OCI-LY1 (cell line): ENCODE measurements around the gene EFHC2.

Experiments used
- H2AFZ ChIP-seq: fragments of 200-600 bp; sonication (generic), shearing (Covaris generic); 2 replicates; pipeline ENCODE4 v1.6.0; 2014; ENCODE audit warnings: antibody characterized with exemption, mild to moderate bottlenecking, low read length
- H3F3A ChIP-seq: fragments of 200-600 bp; sonication (generic), shearing (Covaris generic); 2 replicates; pipeline ENCODE4 v1.6.0; 2014; ENCODE audit warnings: mild to moderate bottlenecking, antibody characterized with exemption, low read length, moderate library complexity; ENCODE audit not compliant: insufficient read depth
- H3K27ac ChIP-seq: fragments of 200-600 bp; sonication (generic); 2 replicates; pipeline ENCODE4 v1.5.1; 2014; ENCODE audit warnings: low read length, mixed run types, mild to moderate bottlenecking, low read depth; ENCODE audit not compliant: poor library complexity, severe bottlenecking
- H3K27me3 ChIP-seq: fragments of 200-600 bp; sonication (generic); 2 replicates; pipeline ENCODE4 v1.6.0; 2014; ENCODE audit warnings: antibody characterized with exemption, mild to moderate bottlenecking, low read length, moderate library complexity; ENCODE audit not compliant: insufficient read depth
- H3K36me3 ChIP-seq: fragments of 200-600 bp; sonication (generic); 2 replicates; pipeline ENCODE4 v1.6.1; 2014; ENCODE audit warnings: mild to moderate bottlenecking, antibody characterized with exemption, low read length, moderate library complexity, mixed read lengths; ENCODE audit not compliant: insufficient read depth
- H3K4me1 ChIP-seq: fragments of 200-600 bp; sonication (generic); 2 replicates; pipeline ENCODE4 v1.5.1; 2014; ENCODE audit warnings: mild to moderate bottlenecking, low read length, moderate library complexity; ENCODE audit not compliant: insufficient read depth, severe bottlenecking
- H3K4me2 ChIP-seq: fragments of 200-600 bp; sonication (generic), shearing (Covaris generic); 2 replicates; pipeline ENCODE4 v1.6.1; 2014; ENCODE audit warnings: low read length
- H3K4me3 ChIP-seq: fragments of 200-600 bp; sonication (generic); 2 replicates; pipeline ENCODE4 v1.5.1; 2014; ENCODE audit warnings: low read length, low read depth, mild to moderate bottlenecking, mixed read lengths; ENCODE audit not compliant: poor library complexity, severe bottlenecking
- H3K79me2 ChIP-seq: fragments of 200-600 bp; shearing (Covaris generic); 2 replicates; pipeline ENCODE4 v1.6.1; 2016; ENCODE audit warnings: mixed run types, low read length, mixed read lengths; ENCODE audit not compliant: insufficient read depth
- H3K9ac ChIP-seq: fragments of 200-600 bp; sonication (generic), shearing (Covaris generic); 2 replicates; pipeline ENCODE4 v1.6.1; 2014; ENCODE audit warnings: mild to moderate bottlenecking, low read length, mixed read lengths
- H3K9me2 ChIP-seq: fragments of 200-600 bp; sonication (generic), shearing (Covaris generic); 2 replicates; pipeline ENCODE4 v1.6.1; 2014; ENCODE audit warnings: low read depth, mild to moderate bottlenecking, low read length, mixed read lengths
- H3K9me3 ChIP-seq: fragments of 200-600 bp; shearing (Covaris generic); 2 replicates; pipeline ENCODE4 v1.6.1; 2014; ENCODE audit warnings: low read length, mixed read lengths
- H4K20me1 ChIP-seq: fragments of 200-600 bp; sonication (generic), shearing (Covaris generic); 2 replicates; pipeline ENCODE4 v1.6.0; 2016; ENCODE audit warnings: mild to moderate bottlenecking, low read length; ENCODE audit not compliant: insufficient read depth
- EZH2 ChIP-seq: fragments of 200-600 bp; sonication (generic), shearing (Covaris generic); IDR thresholded peaks from 2 replicates; pipeline ENCODE4 v1.8.0; 2017; ENCODE audit warnings: borderline replicate concordance, mixed run types, mild to moderate bottlenecking, antibody characterized with exemption, low read length, moderate library complexity, mixed read lengths
- TF ChIP-seq, protein P1 (sequence below): fragments of 200-600 bp; sonication (generic), shearing (Covaris generic); IDR thresholded peaks from 2 replicates; pipeline ENCODE4 v1.5.1; 2017; ENCODE audit warnings: mild to moderate bottlenecking, antibody characterized with exemption, low read length, moderate library complexity, mixed read lengths

Gene EFHC2

DNA sequence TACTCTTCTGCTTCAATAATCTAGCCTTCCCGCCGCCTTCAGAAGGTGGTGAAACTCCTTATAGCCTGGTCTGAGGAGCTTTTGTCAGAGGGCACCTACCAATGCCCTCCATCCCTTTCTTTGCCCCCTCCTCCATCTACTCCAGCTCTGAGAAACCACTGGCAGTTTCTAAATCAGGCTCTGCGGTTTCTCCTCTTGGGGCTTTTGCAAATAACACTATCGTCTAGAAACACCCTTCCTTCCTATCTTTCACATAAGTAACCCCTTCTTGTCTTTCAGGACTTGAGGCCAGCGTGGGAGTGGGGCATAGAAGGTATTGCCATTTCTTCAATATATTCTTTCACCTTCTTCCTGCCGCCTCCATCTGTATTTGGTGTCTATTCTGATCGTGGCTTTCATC is 1.2 kb upstream of the EFHC2 start:
- no peak overlapping the region for H3K9ac ChIP-seq
- no peaks in the 10 kb centered on the region for H4K20me1 ChIP-seq
- H3K9me2 ChIP-seq: no peaks in the 10 kb centered on the region
- no peak overlapping the region for H3K27ac ChIP-seq
- H3K4me3 ChIP-seq: no peak overlapping the region
- H3K27me3 ChIP-seq: no peaks in the 10 kb centered on the region
- H3K36me3 ChIP-seq: no peaks in the 10 kb centered on the region
- no peaks in the 10 kb centered on the region for H3K79me2 ChIP-seq
- TF ChIP-seq EZH2: no peak
- no peaks in the 10 kb centered on the region for H3K4me1 ChIP-seq
- H2AFZ ChIP-seq: no peak overlapping the region
- no peaks in the 10 kb centered on the region for H3K9me3 ChIP-seq
- H3F3A ChIP-seq: no peaks in the 10 kb centered on the region
- no peak overlapping the region for H3K4me2 ChIP-seq

- Histone ChIP-seq H3K9me2 (no peaks in the 10 kb centered on the region), H3K9me3 (no peaks in the 10 kb centered on the region), H3K27me3 (no peaks in the 10 kb centered on the region), H3F3A (no peaks in the 10 kb centered on the region), H3K79me2 (no peaks in the 10 kb centered on the region), H3K9ac (no peak overlapping the region), H3K4me1 (no peaks in the 10 kb centered on the region), H3K4me2 (no peak overlapping the region), H4K20me1 (no peaks in the 10 kb centered on the region), H2AFZ (no peak overlapping the region), H3K36me3 (no peaks in the 10 kb centered on the region), H3K4me3 (no peak overlapping the region), H3K27ac (no peak overlapping the region)
- no peak for TF ChIP-seq EZH2
These were observed 722 bp upstream of the EFHC2 start for GRCh38 chrX:44344194-44344593.

- H4K20me1 ChIP-seq: no peaks in the 10 kb centered on the region
- no peaks in the 10 kb centered on the region for H3K4me1 ChIP-seq
- H3K9ac ChIP-seq: no peak overlapping the region
- H3K4me2 ChIP-seq: no peak overlapping the region
- H3K9me2 ChIP-seq: no peaks in the 10 kb centered on the region
- no peaks in the 10 kb centered on the region for H3F3A ChIP-seq
- no peaks in the 10 kb centered on the region for H3K36me3 ChIP-seq
- no peak overlapping the region for H2AFZ ChIP-seq
- no peak for TF ChIP-seq EZH2
- TF ChIP-seq, protein P1, sequence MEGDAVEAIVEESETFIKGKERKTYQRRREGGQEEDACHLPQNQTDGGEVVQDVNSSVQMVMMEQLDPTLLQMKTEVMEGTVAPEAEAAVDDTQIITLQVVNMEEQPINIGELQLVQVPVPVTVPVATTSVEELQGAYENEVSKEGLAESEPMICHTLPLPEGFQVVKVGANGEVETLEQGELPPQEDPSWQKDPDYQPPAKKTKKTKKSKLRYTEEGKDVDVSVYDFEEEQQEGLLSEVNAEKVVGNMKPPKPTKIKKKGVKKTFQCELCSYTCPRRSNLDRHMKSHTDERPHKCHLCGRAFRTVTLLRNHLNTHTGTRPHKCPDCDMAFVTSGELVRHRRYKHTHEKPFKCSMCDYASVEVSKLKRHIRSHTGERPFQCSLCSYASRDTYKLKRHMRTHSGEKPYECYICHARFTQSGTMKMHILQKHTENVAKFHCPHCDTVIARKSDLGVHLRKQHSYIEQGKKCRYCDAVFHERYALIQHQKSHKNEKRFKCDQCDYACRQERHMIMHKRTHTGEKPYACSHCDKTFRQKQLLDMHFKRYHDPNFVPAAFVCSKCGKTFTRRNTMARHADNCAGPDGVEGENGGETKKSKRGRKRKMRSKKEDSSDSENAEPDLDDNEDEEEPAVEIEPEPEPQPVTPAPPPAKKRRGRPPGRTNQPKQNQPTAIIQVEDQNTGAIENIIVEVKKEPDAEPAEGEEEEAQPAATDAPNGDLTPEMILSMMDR: no peak
- no peaks in the 10 kb centered on the region for H3K27me3 ChIP-seq
- no peaks in the 10 kb centered on the region for H3K79me2 ChIP-seq
- no peak overlapping the region for H3K27ac ChIP-seq
- no peak overlapping the region for H3K4me3 ChIP-seq
- no peaks in the 10 kb centered on the region for H3K9me3 ChIP-seq
These were observed 606 bp downstream of the EFHC2 start for GRCh38 chrX:44342866-44343265.

GRCh38 chrX:44338361-44338760 is 5.1 kb downstream of the EFHC2 start:
- no peaks in the 10 kb centered on the region for H3F3A ChIP-seq
- H4K20me1 ChIP-seq: no peaks in the 10 kb centered on the region
- no peak overlapping the region for H3K9ac ChIP-seq
- no peak overlapping the region for H3K4me3 ChIP-seq
- TF ChIP-seq EZH2: no peak
- TF ChIP-seq, protein P1: no peak
- H3K4me1 ChIP-seq: no peaks in the 10 kb centered on the region
- no peaks in the 10 kb centered on the region for H3K9me2 ChIP-seq
- H2AFZ ChIP-seq: no peak overlapping the region
- H3K79me2 ChIP-seq: no peaks in the 10 kb centered on the region
- no peak overlapping the region for H3K4me2 ChIP-seq
- H3K27ac ChIP-seq: no peak overlapping the region
- H3K9me3 ChIP-seq: no peaks in the 10 kb centered on the region
- H3K36me3 ChIP-seq: no peaks in the 10 kb centered on the region
- H3K27me3 ChIP-seq: no peaks in the 10 kb centered on the region
